Thyroid gland (tissue), 4 donors: ENCODE data around the gene C2CD2. TPM values are rescaled to one million over a fixed set of nuclear protein-coding genes. Genes with fewer than 3 reads are reported as not detected.

Experiments
- DNase-seq, 2 donors: peaks; one replicate each; pipeline ENCODE4 v3.0.0-alpha.2; 2019
- H3K27ac ChIP-seq, 3 donors: fragments of 200-600 bp; sonication (generic); 1 replicate in 2 of 3; 2 replicates in 1 of 3; pipeline ENCODE4 v1.5.1; 2016 to 2019; ENCODE audit warnings: mild to moderate bottlenecking in 1 of 3, moderate library complexity in 1 of 3
- H3K27me3 ChIP-seq: fragments of 200-600 bp; sonication (generic); one replicate; pipeline ENCODE4 v1.5.1; 2019
- H3K36me3 ChIP-seq, 2 donors: fragments of 200-600 bp; sonication (generic); one replicate each; pipeline ENCODE4 v1.5.1; 2016 to 2019
- H3K4me1 ChIP-seq, 2 donors: fragments of 200-600 bp; sonication (generic); one replicate each; pipeline ENCODE4 v1.5.1; 2017 to 2019
- H3K4me3 ChIP-seq, 3 donors: fragments of 200-600 bp; sonication (generic); replicated peaks in 1 of 3; 1 replicate in 2 of 3; 2 replicates in 1 of 3; pipeline ENCODE4 v1.5.1; 2016; ENCODE audit warnings: mild to moderate bottlenecking in 1 of 3
- H3K9me3 ChIP-seq: fragments of 200-600 bp; sonication (generic); one replicate; pipeline ENCODE4 v1.5.1; 2017
- CTCF ChIP-seq, 6 experiments: fragments of 200-600 bp in 3 of 6; fragments of 450-650 bp in 3 of 6; sonication (generic) in 3 of 6; IDR thresholded peaks; one replicate each; pipeline ENCODE4 v1.5.1; 2016 to 2019; ENCODE audit warnings: antibody characterized with exemption in 6 of 6, mild to moderate bottlenecking in 2 of 6, inconsistent platforms in 1 of 6, moderate library complexity in 1 of 6
- POLR2A ChIP-seq, 2 donors: fragments of 450-650 bp; IDR thresholded peaks; one replicate each; pipeline ENCODE4 v1.6.1; 2017; ENCODE audit warnings: antibody characterized with exemption in 2 of 2, mild to moderate bottlenecking in 2 of 2, moderate library complexity in 1 of 2
- WGBS, 2 donors: methylation state at CpG; one replicate each; pipeline ENCODE4 v1.1.5; 2017; 5-methylcytosine and 5-hydroxymethylcytosine counted together
- intact Hi-C: fragments of 100-400 bp; cut with DNase I; formaldehyde crosslinking; loops from one replicate; pipeline ENCODE4 v1.15.1; 2023
- total RNA-seq, 4 donors: library from RNA; depleted of rRNA; stranded (reverse); fragments of >200 nt; gene quantifications; one replicate each; pipeline ENCODE4 v1.2.3, GENCODE V29; 2016

The C2CD2 gene
- total RNA-seq, 4 donors from 2014 or later = 12.7 to 22.7 (median 20.0) TPM

- H3K27ac ChIP-seq = peak overlapping the region in 1 of 3 donors; percentile 57
These were observed 21.6 kb downstream of the C2CD2 start for GRCh38 chr21:41932191-41932575.

GRCh38 chr21:41931041-41931451, 22.8 kb downstream of the C2CD2 start:
- intact Hi-C loops = no loop called here
- H3K4me1 ChIP-seq = peaks cover 10 to 47% of the 10 kb centered on the region in 2 donors
- H3K9me3 ChIP-seq = no peaks in the 10 kb centered on the region
- H3K36me3 ChIP-seq = no peaks in the 10 kb centered on the region
- TF ChIP-seq POLR2A (IDR thresholded peaks at IDR 0.05) = no peak
- H3K27me3 ChIP-seq = no peaks in the 10 kb centered on the region
- peak; percentile 44 to 71 for DNase-seq
- H3K27ac ChIP-seq = peak overlapping the region in 2 of 3 donors; percentile 31 to 41
- H3K4me3 ChIP-seq = no peak overlapping the region
- WGBS, 2 donors = 44 to 45% methylated on average over 8 of the region's 8 CpGs

More at GRCh38 chr21:41932191-41932575, 21.6 kb downstream of the C2CD2 start:
- TF ChIP-seq POLR2A (IDR thresholded peaks at IDR 0.05) = no peak
- no peak for TF ChIP-seq CTCF (IDR thresholded peaks at IDR 0.05)
- Histone ChIP-seq H3K4me3 (no peak overlapping the region), H3K27me3 (no peaks in the 10 kb centered on the region), H3K9me3 (no peaks in the 10 kb centered on the region), H3K4me1 (peaks cover 4 to 39% of the 10 kb centered on the region in 2 donors), H3K36me3 (no peaks in the 10 kb centered on the region)
- 79 to 85% methylated on average over 8 to 13 of the region's 13 CpGs for WGBS, 2 donors
- intact Hi-C loops = no loop called here
- DNase-seq = no peak

GRCh38 chr21:41929248-41929647, 24.6 kb downstream of the C2CD2 start:
- H3K27me3 ChIP-seq = no peaks in the 10 kb centered on the region
- H3K9me3 ChIP-seq = no peaks in the 10 kb centered on the region
- DNase-seq = no peak
- no peaks in the 10 kb centered on the region for H3K36me3 ChIP-seq
- H3K4me3 ChIP-seq = no peak overlapping the region
- intact Hi-C loops = no loop called here
- 71 to 95% methylated on average over 1 to 5 of the region's 5 CpGs for WGBS, 2 donors
- TF ChIP-seq POLR2A (IDR thresholded peaks at IDR 0.05) (no peak), CTCF (IDR thresholded peaks at IDR 0.05) (no peak)
- H3K4me1 ChIP-seq = peaks cover 23 to 58% of the 10 kb centered on the region in 2 donors
- H3K27ac ChIP-seq = peak overlapping the region in 1 of 3 donors; percentile 50

GRCh38 chr21:41928621-41929220, 25.1 kb downstream of the C2CD2 start:
- no peaks in the 10 kb centered on the region for H3K27me3 ChIP-seq
- 74 to 84% methylated on average over 10 of the region's 10 CpGs for WGBS, 2 donors
- H3K9me3 ChIP-seq = no peaks in the 10 kb centered on the region
- TF ChIP-seq POLR2A (IDR thresholded peaks at IDR 0.05) (no peak), CTCF (IDR thresholded peaks at IDR 0.05) (no peak)
- DNase-seq = no peak
- H3K4me3 ChIP-seq = no peak overlapping the region
- H3K36me3 ChIP-seq = no peaks in the 10 kb centered on the region
- peaks cover 26 to 55% of the 10 kb centered on the region in 2 donors for H3K4me1 ChIP-seq
- intact Hi-C loops = no loop called here
- H3K27ac ChIP-seq = peak overlapping the region in 1 of 3 donors; percentile 91

- no peaks in the 10 kb centered on the region for H3K27me3 ChIP-seq
- H3K27ac ChIP-seq = peak overlapping the region in 2 of 3 donors; percentile 79 to 91
- H3K36me3 ChIP-seq = no peaks in the 10 kb centered on the region
- no peak for TF ChIP-seq CTCF (IDR thresholded peaks at IDR 0.05)
- no peak for TF ChIP-seq POLR2A (IDR thresholded peaks at IDR 0.05)
- DNase-seq = no peak
- peaks cover 27 to 49% of the 10 kb centered on the region in 2 donors for H3K4me1 ChIP-seq
- 90 to 95% methylated on average over 17 of the region's 17 CpGs for WGBS, 2 donors
- H3K9me3 ChIP-seq = no peaks in the 10 kb centered on the region
- intact Hi-C loops = no loop called here
- H3K4me3 ChIP-seq = no peak overlapping the region
These were observed 25.9 kb downstream of the C2CD2 start for GRCh38 chr21:41927727-41928409.
